ENCODE data around the gene CFH.

The CFH gene

DNA sequence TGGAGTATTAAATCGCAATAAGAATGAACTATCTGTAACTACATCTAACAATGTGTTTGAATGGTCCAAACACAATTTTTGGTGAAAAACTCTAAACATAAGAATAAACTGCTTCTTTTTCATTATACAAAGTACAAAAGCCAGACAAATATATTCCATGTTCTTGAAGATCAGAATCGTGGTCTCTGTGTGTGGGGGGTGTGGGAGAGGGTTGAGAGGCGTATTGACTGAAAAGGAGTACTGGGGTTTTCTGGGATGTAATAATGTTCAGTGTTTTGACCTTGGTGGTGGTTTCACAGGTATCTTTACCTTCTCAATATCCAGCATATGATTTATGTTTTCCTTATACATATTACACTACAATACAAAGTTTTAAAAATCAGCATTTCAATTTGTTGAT is 764 bp upstream of the CFH start:
- FAIRE-seq: no peak
- TF ChIP-seq POLR2A (IDR thresholded peaks at IDR 0.05; ENCODE audit: low read depth, low read length): no peak
- DNase-seq (ENCODE audit: insufficient read length, low spot score): no peak

- DNase-seq (ENCODE audit: insufficient read length, low spot score) (no peak), FAIRE-seq (no peak)
- TF ChIP-seq POLR2A (IDR thresholded peaks at IDR 0.05; ENCODE audit: low read depth, low read length): no peak
These were observed 2.4 kb downstream of the CFH start for GRCh38 chr1:196654271-196654670.

GRCh38 chr1:196655071-196655470 is 3.2 kb downstream of the CFH start:
- no peak for FAIRE-seq
- no peak for DNase-seq (ENCODE audit: insufficient read length, low spot score)
- TF ChIP-seq POLR2A (IDR thresholded peaks at IDR 0.05; ENCODE audit: low read depth, low read length): no peak

GRCh38 chr1:196655494-196655893 is 3.7 kb downstream of the CFH start:
- FAIRE-seq: no peak
- TF ChIP-seq POLR2A (IDR thresholded peaks at IDR 0.05; ENCODE audit: low read depth, low read length): no peak
- DNase-seq (ENCODE audit: insufficient read length, low spot score): no peak

GRCh38 chr1:196659471-196659870 is 7.6 kb downstream of the CFH start:
- DNase-seq (ENCODE audit: insufficient read length, low spot score) (no peak), FAIRE-seq (no peak)
- TF ChIP-seq POLR2A (IDR thresholded peaks at IDR 0.05; ENCODE audit: low read depth, low read length): no peak

GRCh38 chr1:196660272-196660671 is 8.4 kb downstream of the CFH start:
- FAIRE-seq: no peak
- no peak for DNase-seq (ENCODE audit: insufficient read length, low spot score)
- TF ChIP-seq POLR2A (IDR thresholded peaks at IDR 0.05; ENCODE audit: low read depth, low read length): no peak

DNA sequence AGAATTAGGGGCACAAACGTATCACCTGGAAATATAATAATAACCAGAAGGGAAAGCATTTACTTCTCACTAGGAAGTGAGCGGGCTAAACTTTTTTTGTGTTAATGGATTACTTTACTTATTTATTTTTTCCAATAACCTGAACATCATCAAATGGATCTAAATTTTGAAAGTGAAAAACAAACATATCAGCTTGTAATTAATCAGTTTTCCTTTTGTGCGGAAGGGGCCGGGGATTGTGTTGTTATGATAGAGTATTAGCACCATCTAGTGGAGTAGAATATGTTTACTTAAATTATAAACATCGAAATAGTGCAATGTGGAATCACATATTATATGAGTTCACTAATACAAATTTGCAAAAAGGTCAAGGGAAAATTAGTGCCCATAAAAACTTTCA is 9.0 kb downstream of the CFH start:
- no peak for TF ChIP-seq POLR2A (IDR thresholded peaks at IDR 0.05; ENCODE audit: low read depth, low read length)
- no peak for DNase-seq (ENCODE audit: insufficient read length, low spot score)
- peak; percentile 38 for FAIRE-seq

GRCh38 chr1:196661345-196661744 is 9.5 kb downstream of the CFH start:
- no peak for FAIRE-seq
- TF ChIP-seq POLR2A (IDR thresholded peaks at IDR 0.05; ENCODE audit: low read depth, low read length): no peak
- DNase-seq (ENCODE audit: insufficient read length, low spot score): no peak

DNA sequence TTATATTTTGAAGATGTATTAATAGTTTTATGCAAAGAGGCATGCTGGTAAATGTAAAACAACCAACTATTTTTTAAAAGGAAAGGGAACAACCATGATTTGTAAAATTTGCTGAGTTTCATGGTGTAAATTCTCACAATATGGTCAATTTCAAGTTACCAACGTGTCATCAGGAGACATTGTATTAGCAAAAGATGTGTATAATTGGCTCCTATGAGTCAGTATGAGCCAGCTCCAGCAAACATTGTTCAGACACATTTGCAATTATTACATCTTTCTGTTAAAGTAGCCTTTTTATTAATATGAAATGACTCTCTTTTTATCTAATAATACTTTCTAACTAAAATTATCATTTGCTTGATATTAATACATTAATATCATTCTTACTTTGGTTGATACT is 15.3 kb downstream of the CFH start:
- FAIRE-seq (no peak), DNase-seq (ENCODE audit: insufficient read length, low spot score) (no peak)
- TF ChIP-seq POLR2A (IDR thresholded peaks at IDR 0.05; ENCODE audit: low read depth, low read length): no peak

DNA sequence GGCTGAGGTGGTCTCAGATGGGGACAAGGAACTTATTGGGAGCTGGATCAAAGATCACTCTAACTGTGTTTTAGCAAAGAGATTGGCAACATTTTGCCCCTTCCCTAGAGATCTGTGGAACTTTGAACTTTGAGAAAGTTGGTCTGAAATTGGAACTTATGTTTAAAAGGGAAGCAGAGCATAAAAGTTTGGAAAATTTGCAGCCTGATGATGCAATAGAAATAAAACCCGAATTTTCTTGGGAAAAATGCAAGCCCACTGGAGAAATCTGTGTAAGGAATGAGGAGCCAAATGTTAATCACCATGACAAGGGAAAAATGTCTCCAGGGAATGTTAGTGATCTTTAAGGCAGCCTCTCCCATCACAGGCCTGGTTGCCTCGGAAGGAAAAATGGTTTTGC is 17.2 kb downstream of the CFH start:
- no peak for DNase-seq (ENCODE audit: insufficient read length, low spot score)
- TF ChIP-seq POLR2A (IDR thresholded peaks at IDR 0.05; ENCODE audit: low read depth, low read length): no peak
- no peak for FAIRE-seq

DNA sequence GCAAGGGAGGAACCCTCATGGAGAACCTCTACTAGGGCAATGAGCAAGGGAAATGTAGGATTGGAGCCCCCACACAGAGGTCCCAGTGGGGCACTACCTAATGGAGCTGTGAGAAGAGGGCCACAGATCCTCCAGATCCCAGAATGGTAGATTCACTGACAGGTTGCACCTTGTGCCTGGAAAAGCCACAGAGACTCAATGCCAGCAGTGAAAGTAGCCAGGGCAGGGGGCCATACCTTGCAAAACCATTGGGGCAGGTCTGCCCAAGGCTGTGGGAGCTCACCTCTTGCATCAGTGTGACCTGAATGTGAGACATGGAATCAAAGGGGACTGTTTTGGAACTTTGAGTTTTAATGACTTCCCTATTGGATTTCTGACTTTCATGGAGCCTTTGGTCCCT is 17.9 kb downstream of the CFH start:
- TF ChIP-seq POLR2A (IDR thresholded peaks at IDR 0.05; ENCODE audit: low read depth, low read length): no peak
- FAIRE-seq: no peak
- DNase-seq (ENCODE audit: insufficient read length, low spot score): no peak

GRCh38 chr1:196674908-196675307 is 23.1 kb downstream of the CFH start:
- FAIRE-seq: no peak
- TF ChIP-seq POLR2A (IDR thresholded peaks at IDR 0.05; ENCODE audit: low read depth, low read length): no peak
- DNase-seq (ENCODE audit: insufficient read length, low spot score): no peak

DNA sequence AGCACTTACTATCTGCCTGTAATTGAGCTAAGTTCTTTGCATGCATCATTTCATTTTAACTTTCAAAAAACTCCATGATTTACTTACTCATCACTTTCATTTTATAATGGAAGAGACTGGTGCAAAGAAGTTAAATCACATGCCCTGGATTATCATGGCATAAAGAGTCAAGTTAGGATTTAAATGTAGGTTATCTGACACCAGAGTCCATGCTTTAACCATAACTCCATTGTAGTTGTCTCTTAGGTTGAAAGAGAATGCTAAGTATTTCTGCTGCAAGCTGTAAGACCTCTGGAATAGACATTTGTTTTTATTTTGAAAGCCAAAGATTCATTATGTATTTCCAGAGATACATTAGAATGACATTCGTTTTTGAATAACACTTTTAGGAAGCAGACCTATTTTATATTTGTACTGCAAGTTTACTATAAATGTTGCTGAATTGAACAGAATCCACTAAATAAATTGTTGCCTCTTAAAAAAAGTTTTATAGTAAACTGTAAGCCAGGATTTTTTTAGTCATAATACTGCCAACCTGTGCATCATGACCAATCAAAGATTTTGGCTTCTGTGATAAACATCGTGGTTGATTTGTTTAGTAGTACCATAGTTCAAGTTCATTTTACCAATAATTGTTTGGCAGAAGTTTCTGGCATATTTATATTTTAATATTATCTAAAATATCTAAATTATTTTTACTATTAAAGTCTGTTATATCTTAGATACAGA is 26.1 kb downstream of the CFH start:
- no peak for TF ChIP-seq POLR2A (IDR thresholded peaks at IDR 0.05; ENCODE audit: low read depth, low read length)
- FAIRE-seq (peak; percentile 43), DNase-seq (ENCODE audit: insufficient read length, low spot score) (no peak)

DNA sequence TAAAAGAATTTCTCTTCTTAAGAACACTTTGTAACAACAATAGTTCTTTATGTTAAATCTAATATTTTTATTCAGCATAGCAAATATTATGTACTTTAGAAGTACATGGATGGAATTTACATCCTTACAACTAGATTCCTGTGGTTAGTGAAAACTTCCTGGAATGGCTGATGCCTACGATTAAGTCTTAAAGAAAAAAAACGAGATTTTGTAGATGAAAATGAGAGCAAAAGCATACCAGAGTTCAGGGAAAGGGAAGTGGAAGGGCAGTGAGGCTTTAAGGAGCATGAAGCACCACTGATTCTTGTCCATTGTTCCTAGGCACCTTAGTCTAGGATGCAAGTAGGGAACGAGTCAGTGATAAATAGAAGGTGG is 26.7 kb downstream of the CFH start:
- DNase-seq (ENCODE audit: insufficient read length, low spot score) (no peak), FAIRE-seq (peak; percentile 33)
- TF ChIP-seq POLR2A (IDR thresholded peaks at IDR 0.05; ENCODE audit: low read depth, low read length): no peak

DNA sequence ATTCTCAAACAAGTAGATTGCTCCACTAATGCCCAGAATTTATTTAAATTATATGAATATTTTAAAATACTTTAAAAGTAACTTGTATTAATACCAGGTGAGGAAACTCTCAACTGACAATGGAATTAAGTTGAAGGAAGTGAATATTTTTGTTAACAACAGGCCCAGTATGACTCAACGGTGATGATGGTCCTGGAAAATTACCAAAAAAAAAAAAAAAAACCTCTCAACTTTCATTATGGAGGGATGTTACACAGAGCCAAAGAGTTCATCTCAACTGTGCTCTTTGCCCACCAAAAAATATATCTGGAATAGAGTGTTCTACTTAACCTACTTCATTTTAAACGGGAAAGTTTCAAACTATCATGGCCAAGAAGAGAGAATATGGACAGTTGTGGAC is 28.3 kb downstream of the CFH start:
- DNase-seq (ENCODE audit: insufficient read length, low spot score) (no peak), FAIRE-seq (no peak)
- TF ChIP-seq POLR2A (IDR thresholded peaks at IDR 0.05; ENCODE audit: low read depth, low read length): no peak

- DNase-seq (ENCODE audit: insufficient read length, low spot score): no peak
- no peak for TF ChIP-seq POLR2A (IDR thresholded peaks at IDR 0.05; ENCODE audit: low read depth, low read length)
- FAIRE-seq: no peak
These were observed 32.6 kb downstream of the CFH start for GRCh38 chr1:196684476-196684875.

Measured in H54 (cell line).